Measurements from ENCODE around the gene FGD2.

Gene FGD2

GRCh38 chr6:37011656-37012378 lies 6.4 kb downstream of the FGD2 start:
- DNase-seq (ENCODE audit: low read depth, low spot score): peak; percentile 67
- no peak overlapping the region for H3K4me3 ChIP-seq (ENCODE audit: low read depth, low read length)
- in situ Hi-C loops (cut with HindIII; ENCODE audit: low sequenced_read_pairs): no loop called here
- no peak for TF ChIP-seq CTCF (IDR thresholded peaks at IDR 0.05; ENCODE audit: low read depth, low read length)

GRCh38 chr6:37013516-37014491 lies 8.3 kb downstream of the FGD2 start:
- no peak overlapping the region for H3K4me3 ChIP-seq (ENCODE audit: low read depth, low read length)
- in situ Hi-C loops (cut with HindIII; ENCODE audit: low sequenced_read_pairs): no loop called here
- no peak for TF ChIP-seq CTCF (IDR thresholded peaks at IDR 0.05; ENCODE audit: low read depth, low read length)
- no peak for DNase-seq (ENCODE audit: low read depth, low spot score)

GRCh38 chr6:37014667-37015066 lies 9.2 kb downstream of the FGD2 start:
- TF ChIP-seq CTCF (IDR thresholded peaks at IDR 0.05; ENCODE audit: low read depth, low read length): no peak
- H3K4me3 ChIP-seq (ENCODE audit: low read depth, low read length): no peak overlapping the region
- in situ Hi-C loops (cut with HindIII; ENCODE audit: low sequenced_read_pairs): no loop called here
- DNase-seq (ENCODE audit: low read depth, low spot score): no peak

- no peak for DNase-seq (ENCODE audit: low read depth, low spot score)
- H3K4me3 ChIP-seq (ENCODE audit: low read depth, low read length): no peak overlapping the region
- in situ Hi-C loops (cut with HindIII; ENCODE audit: low sequenced_read_pairs): no loop called here
- TF ChIP-seq CTCF (IDR thresholded peaks at IDR 0.05; ENCODE audit: low read depth, low read length): no peak
Observed at GRCh38 chr6:37015532-37015931, 10.1 kb downstream of the FGD2 start.

GRCh38 chr6:37016995-37017394 lies 11.5 kb downstream of the FGD2 start:
- H3K4me3 ChIP-seq (ENCODE audit: low read depth, low read length): no peak overlapping the region
- DNase-seq (ENCODE audit: low read depth, low spot score): no peak
- no peak for TF ChIP-seq CTCF (IDR thresholded peaks at IDR 0.05; ENCODE audit: low read depth, low read length)
- in situ Hi-C loops (cut with HindIII; ENCODE audit: low sequenced_read_pairs): no loop called here

- no peak for DNase-seq (ENCODE audit: low read depth, low spot score)
- in situ Hi-C loops (cut with HindIII; ENCODE audit: low sequenced_read_pairs): no loop called here
- TF ChIP-seq CTCF (IDR thresholded peaks at IDR 0.05; ENCODE audit: low read depth, low read length): no peak
- no peak overlapping the region for H3K4me3 ChIP-seq (ENCODE audit: low read depth, low read length)
Observed at GRCh38 chr6:37017606-37018197, 12.2 kb downstream of the FGD2 start.
